ENCODE results near the gene TRO. TPM values are rescaled to one million over a fixed set of nuclear protein-coding genes. Genes with fewer than 3 reads are reported as not detected.

TRO gene
- polyA plus RNA-seq, 1 donor from 2014 or later = 361 TPM

- Histone ChIP-seq H3F3A (ENCODE audit: insufficient read depth, low read length, poor library complexity, severe bottlenecking) (no peaks in the 10 kb centered on the region), H3K9me3 (ENCODE audit: low read length) (no peaks in the 10 kb centered on the region), H3K9me2 (ENCODE audit: insufficient read depth, low read length) (no peaks in the 10 kb centered on the region), H3K4me3 (ENCODE audit: low read length) (no peak overlapping the region), H3K9ac (ENCODE audit: low read length) (no peak overlapping the region), H4K20me1 (ENCODE audit: insufficient read depth) (no peaks in the 10 kb centered on the region), H3K36me3 (ENCODE audit: insufficient read depth, low read length) (no peaks in the 10 kb centered on the region), H3K79me2 (replicated peaks; ENCODE audit: insufficient read depth, low read length) (no peaks in the 10 kb centered on the region), H2AFZ (ENCODE audit: low read depth, low read length) (no peak overlapping the region), H3K27me3 (ENCODE audit: insufficient read depth, low read depth, low read length) (no peaks in the 10 kb centered on the region), H3K27ac (ENCODE audit: low read length) (no peak overlapping the region), H3K4me2 (ENCODE audit: low read length) (no peak overlapping the region)
- TF ChIP-seq, protein P1, sequence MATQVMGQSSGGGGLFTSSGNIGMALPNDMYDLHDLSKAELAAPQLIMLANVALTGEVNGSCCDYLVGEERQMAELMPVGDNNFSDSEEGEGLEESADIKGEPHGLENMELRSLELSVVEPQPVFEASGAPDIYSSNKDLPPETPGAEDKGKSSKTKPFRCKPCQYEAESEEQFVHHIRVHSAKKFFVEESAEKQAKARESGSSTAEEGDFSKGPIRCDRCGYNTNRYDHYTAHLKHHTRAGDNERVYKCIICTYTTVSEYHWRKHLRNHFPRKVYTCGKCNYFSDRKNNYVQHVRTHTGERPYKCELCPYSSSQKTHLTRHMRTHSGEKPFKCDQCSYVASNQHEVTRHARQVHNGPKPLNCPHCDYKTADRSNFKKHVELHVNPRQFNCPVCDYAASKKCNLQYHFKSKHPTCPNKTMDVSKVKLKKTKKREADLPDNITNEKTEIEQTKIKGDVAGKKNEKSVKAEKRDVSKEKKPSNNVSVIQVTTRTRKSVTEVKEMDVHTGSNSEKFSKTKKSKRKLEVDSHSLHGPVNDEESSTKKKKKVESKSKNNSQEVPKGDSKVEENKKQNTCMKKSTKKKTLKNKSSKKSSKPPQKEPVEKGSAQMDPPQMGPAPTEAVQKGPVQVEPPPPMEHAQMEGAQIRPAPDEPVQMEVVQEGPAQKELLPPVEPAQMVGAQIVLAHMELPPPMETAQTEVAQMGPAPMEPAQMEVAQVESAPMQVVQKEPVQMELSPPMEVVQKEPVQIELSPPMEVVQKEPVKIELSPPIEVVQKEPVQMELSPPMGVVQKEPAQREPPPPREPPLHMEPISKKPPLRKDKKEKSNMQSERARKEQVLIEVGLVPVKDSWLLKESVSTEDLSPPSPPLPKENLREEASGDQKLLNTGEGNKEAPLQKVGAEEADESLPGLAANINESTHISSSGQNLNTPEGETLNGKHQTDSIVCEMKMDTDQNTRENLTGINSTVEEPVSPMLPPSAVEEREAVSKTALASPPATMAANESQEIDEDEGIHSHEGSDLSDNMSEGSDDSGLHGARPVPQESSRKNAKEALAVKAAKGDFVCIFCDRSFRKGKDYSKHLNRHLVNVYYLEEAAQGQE (IDR thresholded peaks at IDR 0.05; ENCODE audit: borderline replicate concordance) = no peak
- TF ChIP-seq RAD21 (conservative IDR thresholded peaks at IDR 0.05) (no peak), SMC3 (conservative IDR thresholded peaks at IDR 0.05; ENCODE audit: poor library complexity) (no peak), EZH2 (IDR thresholded peaks at IDR 0.05; ENCODE audit: borderline replicate concordance, insufficient read depth, low read length, poor library complexity, severe bottlenecking) (no peak), CTCF (IDR thresholded peaks at IDR 0.05; ENCODE audit: poor library complexity, severe bottlenecking) (no peak), MXI1 (conservative IDR thresholded peaks at IDR 0.05; ENCODE audit: poor library complexity, severe bottlenecking) (no peak), POLR2AphosphoS5 (IDR thresholded peaks at IDR 0.05) (no peak), TAF1 (IDR thresholded peaks at IDR 0.05; ENCODE audit: low read depth) (no peak), EP300 (conservative IDR thresholded peaks at IDR 0.05; ENCODE audit: poor library complexity, severe bottlenecking) (no peak)
Observed at GRCh38 chrX:54935306-54935705, 14.7 kb downstream of the TRO start.

- H3K4me2 ChIP-seq (ENCODE audit: low read length) = no peak overlapping the region
- H3K9me2 ChIP-seq (ENCODE audit: insufficient read depth, low read length) = no peaks in the 10 kb centered on the region
- H3K9me3 ChIP-seq (ENCODE audit: low read length) = no peaks in the 10 kb centered on the region
- H2AFZ ChIP-seq (ENCODE audit: low read depth, low read length) = no peak overlapping the region
- H3K4me3 ChIP-seq (ENCODE audit: low read length) = no peak overlapping the region
- TF ChIP-seq EP300 (conservative IDR thresholded peaks at IDR 0.05; ENCODE audit: poor library complexity, severe bottlenecking) (no peak), POLR2AphosphoS5 (IDR thresholded peaks at IDR 0.05) (no peak), EZH2 (IDR thresholded peaks at IDR 0.05; ENCODE audit: borderline replicate concordance, insufficient read depth, low read length, poor library complexity, severe bottlenecking) (no peak), SMC3 (conservative IDR thresholded peaks at IDR 0.05; ENCODE audit: poor library complexity) (no peak), TAF1 (IDR thresholded peaks at IDR 0.05; ENCODE audit: low read depth) (no peak), MXI1 (conservative IDR thresholded peaks at IDR 0.05; ENCODE audit: poor library complexity, severe bottlenecking) (no peak), CTCF (IDR thresholded peaks at IDR 0.05; ENCODE audit: poor library complexity, severe bottlenecking) (no peak), RAD21 (conservative IDR thresholded peaks at IDR 0.05) (no peak)
- TF ChIP-seq, protein P1 (IDR thresholded peaks at IDR 0.05; ENCODE audit: borderline replicate concordance) = no peak
- H3F3A ChIP-seq (ENCODE audit: insufficient read depth, low read length, poor library complexity, severe bottlenecking) = no peaks in the 10 kb centered on the region
- no peaks in the 10 kb centered on the region for H3K79me2 ChIP-seq (replicated peaks; ENCODE audit: insufficient read depth, low read length)
- no peaks in the 10 kb centered on the region for H3K36me3 ChIP-seq (ENCODE audit: insufficient read depth, low read length)
- no peaks in the 10 kb centered on the region for H3K27me3 ChIP-seq (ENCODE audit: insufficient read depth, low read depth, low read length)
- no peak overlapping the region for H3K27ac ChIP-seq (ENCODE audit: low read length)
- H4K20me1 ChIP-seq (ENCODE audit: insufficient read depth) = no peaks in the 10 kb centered on the region
- no peak overlapping the region for H3K9ac ChIP-seq (ENCODE audit: low read length)
Observed at GRCh38 chrX:54937416-54937815, 16.8 kb downstream of the TRO start.

Measured in neural cell (in vitro differentiated cells).